ENCODE measurements around the gene ARHGEF19.

- TF ChIP-seq EP300 (IDR thresholded peaks at IDR 0.05) (no peak), CTCF (IDR thresholded peaks at IDR 0.05) (no peak)
Observed at GRCh38 chr1:16164213-16165072, 48.0 kb downstream of the ARHGEF19 start.
